Nephron progenitor cell (in vitro differentiated cells): Measurements from ENCODE around the gene RPS6KA2.

Experiments used
- DNase-seq: peaks from one replicate; pipeline ENCODE4 v3.0.0; 2021
- H3K27ac Mint-ChIP-seq: 2 replicates; pipeline ENCODE4 v1.8.0; 2021; ENCODE audit warnings: mild to moderate bottlenecking, moderate library complexity, mixed read lengths
- H3K27me3 Mint-ChIP-seq: 2 replicates; pipeline ENCODE4 v1.8.0; 2021; ENCODE audit warnings: mild to moderate bottlenecking, low read depth, mixed read lengths; ENCODE audit not compliant: poor library complexity
- H3K36me3 Mint-ChIP-seq: 2 replicates; pipeline ENCODE4 v1.8.0; 2021; ENCODE audit warnings: low read depth, mixed read lengths
- H3K4me1 Mint-ChIP-seq: 2 replicates; pipeline ENCODE4 v1.8.0; 2021; ENCODE audit warnings: mixed read lengths
- H3K4me3 Mint-ChIP-seq: 2 replicates; pipeline ENCODE4 v1.8.0; 2021; ENCODE audit warnings: mild to moderate bottlenecking, moderate library complexity, mixed read lengths
- H3K9me3 Mint-ChIP-seq: 2 replicates; pipeline ENCODE4 v1.8.0; 2021; ENCODE audit warnings: mild to moderate bottlenecking, moderate library complexity, mixed read lengths
- CTCF ChIP-seq: fragments of 200-600 bp; sonication (generic); IDR thresholded peaks from 2 replicates; pipeline ENCODE4 v1.5.0; 2021; ENCODE audit warnings: antibody characterized with exemption

Gene RPS6KA2

DNA sequence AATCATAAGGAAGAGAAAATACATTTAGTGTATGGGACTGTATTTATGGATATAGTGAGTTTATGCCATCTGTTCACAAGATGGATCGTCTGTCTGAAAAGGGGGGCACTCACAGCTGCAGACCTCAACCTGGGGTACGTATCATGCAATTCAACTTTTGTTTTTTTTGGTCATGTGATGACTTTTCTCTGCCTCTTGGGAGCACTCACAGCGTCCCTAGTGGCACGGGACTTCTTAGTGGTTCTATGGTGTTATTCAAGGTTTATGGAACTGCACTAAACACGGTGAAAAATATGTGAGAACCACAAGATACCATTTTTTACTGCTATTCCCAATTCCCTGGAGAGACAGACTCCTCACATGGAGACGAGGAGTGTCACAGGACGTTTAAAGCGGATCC, 183.9 kb downstream of the RPS6KA2 start:
- Mint-ChIP-seq H3K36me3 (peaks cover 22% of the 10 kb centered on the region), H3K4me3 (no peak overlapping the region), H3K9me3 (no peaks in the 10 kb centered on the region), H3K27ac (no peak overlapping the region), H3K27me3 (no peaks in the 10 kb centered on the region), H3K4me1 (peaks cover 15% of the 10 kb centered on the region)
- DNase-seq = no peak
- TF ChIP-seq CTCF = no peak

DNA sequence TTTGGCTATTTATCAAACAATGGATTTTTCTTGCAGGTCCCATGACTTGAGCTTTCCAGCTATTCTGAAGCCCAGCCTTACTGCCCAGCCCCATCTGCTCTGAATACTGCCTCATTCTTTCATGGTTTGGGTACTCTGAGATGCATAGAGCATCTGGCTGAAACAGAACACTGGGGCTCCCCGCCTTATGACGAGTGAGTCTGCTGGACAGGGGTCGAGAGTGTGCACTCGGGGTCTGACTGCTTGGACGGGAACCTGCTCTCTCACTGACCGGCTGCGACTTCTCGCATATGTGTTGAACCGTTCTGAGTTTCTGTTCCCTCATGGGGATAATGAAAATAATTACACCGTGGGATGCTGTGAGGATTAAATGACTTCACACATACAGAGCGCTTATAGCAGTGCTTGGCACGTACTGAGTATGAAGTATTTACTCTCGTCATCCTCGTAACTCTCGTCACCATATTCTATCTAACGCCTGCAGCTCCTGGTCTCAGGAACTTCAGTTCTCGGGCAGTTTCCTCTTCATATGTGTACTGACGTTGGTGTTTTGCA, 184.8 kb downstream of the RPS6KA2 start:
- Mint-ChIP-seq H3K4me1 (peaks cover 22% of the 10 kb centered on the region), H3K9me3 (no peaks in the 10 kb centered on the region), H3K27me3 (no peaks in the 10 kb centered on the region), H3K4me3 (no peak overlapping the region), H3K36me3 (peaks cover 20% of the 10 kb centered on the region), H3K27ac (no peak overlapping the region)
- TF ChIP-seq CTCF = no peak
- no peak for DNase-seq

- Mint-ChIP-seq H3K4me1 (peaks cover 22% of the 10 kb centered on the region), H3K9me3 (no peaks in the 10 kb centered on the region), H3K36me3 (peaks cover 13% of the 10 kb centered on the region), H3K4me3 (no peak overlapping the region), H3K27me3 (no peaks in the 10 kb centered on the region), H3K27ac (no peak overlapping the region)
- DNase-seq = no peak
- no peak for TF ChIP-seq CTCF
These were observed 185.5 kb downstream of the RPS6KA2 start for GRCh38 chr6:166441325-166442078.

DNA sequence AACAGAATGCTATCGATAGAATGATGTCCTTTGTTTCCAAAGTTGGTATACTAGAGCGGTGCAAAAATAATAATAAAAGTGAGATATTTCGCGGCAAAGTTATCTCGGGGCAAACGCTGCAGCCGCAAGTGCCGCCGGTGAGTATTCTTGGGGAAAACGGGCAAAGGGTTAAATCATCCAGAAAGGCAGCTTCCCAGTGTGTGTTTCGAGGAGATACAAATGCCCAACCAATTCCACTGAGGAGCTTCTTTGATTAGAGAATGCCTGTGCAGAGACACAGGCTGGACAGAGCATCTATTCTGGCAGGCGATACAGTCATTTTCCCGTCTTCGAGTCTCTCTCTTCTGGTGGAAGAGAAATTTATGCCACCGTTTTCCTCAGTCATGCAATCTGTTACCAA, 186.3 kb downstream of the RPS6KA2 start:
- no peak overlapping the region for H3K4me3 Mint-ChIP-seq
- no peak for TF ChIP-seq CTCF
- no peaks in the 10 kb centered on the region for H3K9me3 Mint-ChIP-seq
- H3K36me3 Mint-ChIP-seq = peaks cover 10% of the 10 kb centered on the region
- no peak overlapping the region for H3K27ac Mint-ChIP-seq
- H3K27me3 Mint-ChIP-seq = no peaks in the 10 kb centered on the region
- H3K4me1 Mint-ChIP-seq = peaks cover 28% of the 10 kb centered on the region
- no peak for DNase-seq

GRCh38 chr6:166440106-166440505, 186.9 kb downstream of the RPS6KA2 start:
- Mint-ChIP-seq H3K27ac (no peak overlapping the region), H3K4me3 (no peak overlapping the region), H3K9me3 (no peaks in the 10 kb centered on the region), H3K36me3 (peaks cover 10% of the 10 kb centered on the region), H3K4me1 (peaks cover 32% of the 10 kb centered on the region), H3K27me3 (no peaks in the 10 kb centered on the region)
- DNase-seq = no peak
- no peak for TF ChIP-seq CTCF
